ENCODE results near the gene MX2. TPM values are rescaled to one million over a fixed set of nuclear protein-coding genes. Genes with fewer than 3 reads are reported as not detected.

The MX2 gene
- polyA plus RNA-seq, 1 donor = 2.5 TPM

DNA sequence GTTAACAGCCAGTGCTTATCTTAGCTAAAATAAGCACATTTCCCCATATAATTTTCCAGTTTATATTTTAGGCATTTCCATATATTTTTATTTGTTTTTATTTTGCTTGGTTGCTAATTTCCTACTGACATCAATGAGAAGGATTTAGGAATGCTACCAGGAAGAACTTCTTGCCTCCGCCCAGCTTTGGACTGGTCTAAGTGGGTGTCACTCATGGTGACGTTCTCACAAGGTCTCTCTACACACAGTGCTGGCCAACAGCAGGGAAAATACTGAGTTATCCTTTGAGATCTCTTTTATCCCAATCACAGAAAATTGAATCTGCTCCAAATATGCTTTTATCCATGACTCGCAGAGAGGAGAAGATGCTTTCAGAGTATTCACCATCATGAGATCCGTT, 77.4 kb downstream of the MX2 start:
- DNase-seq = no peak

DNA sequence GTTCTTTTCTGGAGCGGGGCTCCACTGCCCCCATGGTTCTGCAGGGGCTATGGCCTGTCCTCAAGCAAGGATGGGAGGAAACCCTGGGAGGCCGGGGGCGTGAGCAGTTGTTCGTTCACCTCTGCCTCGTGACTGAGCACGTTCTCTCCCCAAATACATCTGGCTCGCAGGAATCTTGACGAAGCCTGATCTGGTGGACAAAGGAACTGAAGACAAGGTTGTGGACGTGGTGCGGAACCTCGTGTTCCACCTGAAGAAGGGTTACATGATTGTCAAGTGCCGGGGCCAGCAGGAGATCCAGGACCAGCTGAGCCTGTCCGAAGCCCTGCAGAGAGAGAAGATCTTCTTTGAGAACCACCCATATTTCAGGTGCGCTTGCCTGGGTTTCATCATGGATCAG, 79.7 kb downstream of the MX2 start:
- DNase-seq = no peak

DNA sequence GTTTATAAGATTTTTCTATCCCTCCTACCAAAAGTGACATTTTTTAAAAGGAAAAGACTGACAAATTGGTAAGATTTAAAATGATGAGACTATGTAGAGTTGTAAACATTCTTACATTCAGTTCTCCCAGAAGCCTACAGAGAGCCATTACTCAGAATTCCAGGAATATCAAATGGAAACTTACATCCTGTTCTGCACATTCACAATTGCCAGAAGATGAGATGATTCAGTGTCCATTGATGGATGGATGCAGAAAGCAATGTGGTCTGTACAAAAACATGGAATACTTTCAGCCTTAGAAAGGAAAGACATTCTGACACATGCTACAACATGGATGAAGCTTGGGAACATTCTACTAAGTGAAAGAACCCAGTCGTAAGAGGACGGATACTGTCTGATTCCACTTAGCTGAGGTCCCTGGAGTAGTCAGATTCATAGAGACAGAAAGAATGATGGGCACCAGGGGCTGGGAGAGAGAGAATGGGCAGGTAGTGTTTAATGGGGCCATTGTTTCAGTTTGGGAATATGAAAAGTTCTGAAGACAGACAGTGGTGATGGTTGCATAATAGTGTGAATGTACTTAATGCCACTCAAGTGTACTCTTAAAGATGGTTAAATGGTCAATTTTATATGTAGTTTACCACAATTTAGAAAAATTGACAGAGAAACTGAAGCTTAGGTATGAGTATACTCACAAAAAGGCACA, 80.8 kb downstream of the MX2 start:
- DNase-seq = no peak

DNA sequence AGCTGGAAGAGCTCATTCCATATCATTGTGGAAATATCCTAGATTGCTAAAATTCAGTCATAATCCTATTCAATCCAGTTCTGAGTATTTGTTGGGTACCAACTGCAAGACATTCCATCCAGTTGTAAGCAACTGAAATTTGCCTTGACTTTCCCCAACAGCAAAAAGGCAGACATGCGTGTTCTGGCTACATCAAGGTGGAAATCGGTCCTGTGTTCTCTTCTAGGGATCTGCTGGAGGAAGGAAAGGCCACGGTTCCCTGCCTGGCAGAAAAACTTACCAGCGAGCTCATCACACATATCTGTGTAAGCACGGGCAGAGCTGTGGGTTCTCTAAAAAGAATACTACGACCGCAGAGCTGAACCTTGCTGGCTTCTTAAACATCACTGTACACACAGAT, 81.7 kb downstream of the MX2 start:
- no peak for DNase-seq

DNA sequence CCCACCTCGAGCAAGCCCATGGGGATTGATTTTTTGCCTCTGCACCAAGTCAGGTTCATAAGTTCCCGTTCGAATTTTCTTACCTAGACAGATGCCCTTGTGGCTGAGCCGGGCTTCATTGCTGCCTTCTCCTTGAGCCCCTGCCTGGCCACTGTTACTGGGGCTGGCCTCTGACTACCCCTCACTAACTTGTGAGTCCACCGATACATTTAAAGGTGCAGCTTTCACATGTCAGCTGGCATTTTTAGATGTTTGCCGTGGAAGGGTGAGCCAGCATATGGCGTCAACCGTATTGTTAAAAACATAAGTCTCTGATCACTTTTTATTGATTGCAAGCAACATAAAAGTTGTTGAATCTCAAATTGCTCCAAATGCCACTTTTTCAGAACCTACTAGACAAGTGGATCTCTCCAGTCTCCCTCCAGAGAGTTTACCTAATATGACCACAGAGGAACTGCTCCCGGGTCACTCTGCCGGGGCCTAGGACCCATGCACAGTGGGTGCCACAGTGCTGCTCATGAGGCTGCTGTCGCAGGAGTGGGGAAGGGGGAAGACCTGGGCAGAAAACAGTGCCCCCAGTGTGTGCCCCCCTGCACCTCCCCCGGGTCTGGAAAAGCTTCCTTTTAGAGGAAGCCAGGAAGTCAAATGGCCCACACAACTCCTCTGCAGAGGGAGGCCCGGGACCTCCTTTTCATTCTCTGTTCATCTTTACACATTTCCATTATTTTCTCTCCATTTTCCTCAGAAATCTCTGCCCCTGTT, 83.1 kb downstream of the MX2 start:
- no peak for DNase-seq

DNA sequence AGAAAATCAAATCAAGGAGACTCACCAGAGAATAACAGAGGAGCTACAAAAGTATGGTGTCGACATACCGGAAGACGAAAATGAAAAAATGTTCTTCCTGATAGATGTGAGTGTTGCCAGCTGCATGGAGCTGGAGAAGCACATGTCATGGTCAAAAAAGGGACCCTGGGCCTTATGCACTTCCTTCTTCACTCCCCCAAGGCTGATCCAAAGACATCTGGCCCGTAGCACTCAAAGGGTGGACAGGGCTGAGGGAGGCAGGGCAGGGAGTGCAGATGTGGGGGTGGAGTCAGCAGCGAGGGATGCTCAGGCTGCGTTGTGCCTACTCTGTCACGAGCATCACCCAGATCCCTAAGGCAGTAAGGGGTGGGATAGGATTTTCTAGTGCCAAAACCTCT, 83.6 kb downstream of the MX2 start:
- DNase-seq = no peak

DNA sequence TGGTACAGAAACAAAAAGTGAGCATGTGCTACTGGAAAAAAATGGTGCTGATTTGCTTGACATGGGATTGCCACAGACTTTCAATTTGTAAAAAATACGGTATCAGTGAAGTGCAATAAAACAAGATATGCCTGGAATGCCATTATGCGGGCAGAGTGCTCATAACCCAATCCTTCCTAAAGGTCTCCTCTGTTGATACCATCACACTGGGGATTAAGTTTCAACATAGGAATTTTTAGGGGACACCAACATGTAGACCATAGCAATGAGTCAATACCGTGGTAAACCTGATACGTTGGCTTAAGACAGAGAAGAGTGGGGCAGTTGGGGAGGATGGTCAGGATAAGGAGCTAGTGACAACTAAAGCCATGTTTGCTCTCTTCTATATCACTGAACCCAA, 84.8 kb downstream of the MX2 start:
- DNase-seq = no peak

DNA sequence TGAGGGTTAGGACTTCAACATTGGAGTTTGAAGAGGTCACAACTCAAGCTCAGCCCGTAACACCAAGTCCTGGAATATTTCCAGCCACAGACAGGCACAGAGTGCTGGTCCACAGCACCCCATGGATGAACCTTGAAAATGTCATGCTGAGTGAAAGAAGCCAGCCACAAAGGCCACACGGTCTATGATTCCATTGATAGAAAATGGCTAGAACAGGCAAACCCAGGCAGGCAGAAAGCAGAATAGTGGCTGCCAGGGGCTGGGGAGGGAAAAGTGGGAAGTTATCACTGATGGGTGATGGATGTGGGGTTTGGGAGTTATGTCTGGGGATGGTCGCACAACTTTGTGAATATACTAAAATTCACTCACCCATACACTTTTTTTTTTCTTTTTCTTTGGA, 85.5 kb downstream of the MX2 start:
- DNase-seq = no peak

DNA sequence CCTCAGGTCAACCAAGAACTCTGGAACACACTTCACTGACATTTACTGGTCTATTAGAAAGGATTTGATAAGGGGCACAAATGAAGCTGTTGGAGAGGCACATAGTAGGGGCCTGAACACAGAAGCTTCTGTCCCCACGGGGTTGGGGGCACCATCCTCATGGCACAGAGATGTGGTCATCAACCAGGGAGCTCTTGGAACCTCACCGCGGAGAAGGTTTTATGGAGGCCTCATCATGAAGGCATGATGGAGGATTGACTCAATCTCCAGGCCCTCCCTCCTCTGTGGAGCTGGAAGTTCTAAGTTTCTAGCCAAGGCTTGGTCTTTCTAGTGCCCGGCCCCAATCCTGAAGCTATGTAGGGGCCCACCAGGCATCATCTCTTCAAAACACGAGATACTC, 87.8 kb downstream of the MX2 start:
- DNase-seq = no peak

DNA sequence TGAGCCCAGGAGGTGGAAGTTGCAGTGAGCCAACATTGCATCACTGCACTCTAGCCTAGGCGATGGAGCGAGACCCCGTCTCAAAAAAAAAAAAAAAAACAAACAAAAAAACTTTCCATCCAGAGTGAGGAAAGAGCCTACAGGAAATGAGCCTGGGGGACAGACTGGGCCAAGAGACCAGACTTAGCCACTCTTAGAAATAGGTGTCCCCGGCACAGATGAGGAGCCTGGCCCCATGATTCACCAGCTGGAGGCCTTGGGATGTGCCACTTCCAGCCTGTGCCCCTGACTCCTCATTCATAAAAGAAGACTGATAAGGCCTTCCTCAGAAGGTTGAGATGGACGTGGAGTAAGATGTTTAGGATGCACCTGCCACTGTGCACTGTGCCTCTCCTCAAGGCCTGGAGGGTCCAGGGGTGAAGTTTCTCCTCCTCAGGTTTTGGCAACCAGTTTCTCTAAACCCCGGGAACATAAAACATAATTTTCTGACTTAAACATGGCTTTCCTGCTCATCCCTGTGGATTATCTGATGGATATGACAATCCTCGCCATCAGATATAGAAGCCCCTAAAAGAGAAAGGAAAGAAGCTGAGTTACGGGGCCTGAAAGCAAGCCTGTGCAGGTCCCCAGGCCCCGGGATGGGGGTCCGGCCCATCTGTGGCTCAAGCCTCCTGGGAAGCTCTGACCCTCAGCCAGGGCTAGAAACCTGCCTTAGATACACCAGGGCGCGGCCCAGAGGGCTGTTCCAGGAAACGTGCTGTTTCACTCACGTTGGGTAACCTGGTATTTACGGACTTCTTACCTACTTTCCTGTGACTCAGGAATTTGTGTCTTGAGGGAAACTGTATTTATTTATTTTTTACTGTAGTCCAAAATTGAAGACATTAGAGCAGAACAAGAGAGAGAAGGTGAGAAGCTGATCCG, 90.2 kb downstream of the MX2 start:
- DNase-seq = no peak

DNA sequence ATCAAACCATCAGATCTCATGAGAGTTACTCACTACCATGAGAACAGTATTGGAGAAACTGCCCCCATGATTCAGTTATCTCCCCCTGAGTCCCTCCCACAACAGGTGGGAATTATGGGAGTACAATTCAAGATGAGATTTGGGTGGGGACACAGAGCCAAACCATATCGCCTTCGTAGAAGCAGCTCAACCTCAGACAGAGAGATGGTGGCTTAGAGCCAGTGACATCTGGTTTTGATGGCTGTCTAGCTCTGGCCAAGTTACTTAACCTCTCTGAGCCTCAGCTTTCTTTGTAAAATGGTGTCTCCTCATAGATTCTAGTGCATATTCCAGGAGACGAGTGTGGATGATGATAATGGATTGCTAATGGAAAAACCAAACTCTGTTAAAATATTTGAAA, 91.4 kb downstream of the MX2 start:
- DNase-seq = no peak

DNA sequence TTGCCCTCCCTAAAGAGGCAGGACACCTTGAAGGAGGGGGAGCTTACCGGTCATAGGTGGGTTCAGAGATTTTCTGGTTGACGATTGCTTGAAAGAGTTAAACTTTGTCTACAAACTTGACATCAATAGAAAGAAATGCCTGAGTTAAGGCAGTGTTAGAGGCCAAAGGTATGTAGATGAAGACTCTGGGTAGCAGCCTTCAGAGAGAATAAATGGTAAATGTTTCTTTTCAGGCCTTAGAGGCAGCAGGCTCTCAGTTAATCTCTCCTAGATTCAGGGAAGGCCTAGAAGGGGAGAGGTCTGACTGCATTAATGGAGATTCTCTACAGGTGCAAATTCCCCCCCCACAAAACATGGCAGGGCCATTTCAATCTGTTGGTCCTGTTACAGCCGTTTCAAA, 91.9 kb downstream of the MX2 start:
- DNase-seq = no peak

DNA sequence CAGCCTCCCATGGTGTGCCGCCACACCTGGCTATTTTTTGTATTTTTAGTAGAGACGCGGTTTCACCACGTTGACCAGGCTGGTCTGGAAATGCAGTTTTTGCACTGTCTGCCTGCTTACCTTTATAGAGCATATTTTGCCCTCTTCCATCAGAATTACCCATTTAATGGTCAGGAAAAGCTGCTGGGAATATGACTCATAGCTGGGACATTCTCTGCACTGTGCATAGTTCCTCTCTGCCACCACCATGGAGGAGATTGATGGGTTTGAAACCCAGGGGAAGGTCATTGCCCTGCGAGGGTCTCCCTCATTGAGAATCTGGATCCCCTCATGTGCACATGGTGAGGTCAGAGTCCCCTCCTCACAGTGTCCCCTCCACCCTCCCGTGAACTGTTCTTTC, 96.3 kb downstream of the MX2 start:
- DNase-seq = no peak

DNA sequence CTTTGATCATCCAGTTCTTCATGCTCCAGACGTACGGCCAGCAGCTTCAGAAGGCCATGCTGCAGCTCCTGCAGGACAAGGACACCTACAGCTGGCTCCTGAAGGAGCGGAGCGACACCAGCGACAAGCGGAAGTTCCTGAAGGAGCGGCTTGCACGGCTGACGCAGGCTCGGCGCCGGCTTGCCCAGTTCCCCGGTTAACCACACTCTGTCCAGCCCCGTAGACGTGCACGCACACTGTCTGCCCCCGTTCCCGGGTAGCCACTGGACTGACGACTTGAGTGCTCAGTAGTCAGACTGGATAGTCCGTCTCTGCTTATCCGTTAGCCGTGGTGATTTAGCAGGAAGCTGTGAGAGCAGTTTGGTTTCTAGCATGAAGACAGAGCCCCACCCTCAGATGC, 96.7 kb downstream of the MX2 start:
- DNase-seq = no peak

Other genes starting within 250 kb of the MX2 start
- 34.3 TPM for gene BACE2, start 193.9 kb upstream of the MX2 start, polyA plus RNA-seq (ENCODE audit: insufficient read length)
- gene FAM3B, start 45.2 kb upstream of the MX2 start, polyA plus RNA-seq (ENCODE audit: insufficient read length) = not detected
- 4.7 TPM for gene MX1, start 64.2 kb downstream of the MX2 start, polyA plus RNA-seq (ENCODE audit: insufficient read length)
- gene TMPRSS2, start 146.1 kb downstream of the MX2 start, polyA plus RNA-seq (ENCODE audit: insufficient read length) = not detected